ENCODE data around the gene TMEM238.

The TMEM238 gene

DNA sequence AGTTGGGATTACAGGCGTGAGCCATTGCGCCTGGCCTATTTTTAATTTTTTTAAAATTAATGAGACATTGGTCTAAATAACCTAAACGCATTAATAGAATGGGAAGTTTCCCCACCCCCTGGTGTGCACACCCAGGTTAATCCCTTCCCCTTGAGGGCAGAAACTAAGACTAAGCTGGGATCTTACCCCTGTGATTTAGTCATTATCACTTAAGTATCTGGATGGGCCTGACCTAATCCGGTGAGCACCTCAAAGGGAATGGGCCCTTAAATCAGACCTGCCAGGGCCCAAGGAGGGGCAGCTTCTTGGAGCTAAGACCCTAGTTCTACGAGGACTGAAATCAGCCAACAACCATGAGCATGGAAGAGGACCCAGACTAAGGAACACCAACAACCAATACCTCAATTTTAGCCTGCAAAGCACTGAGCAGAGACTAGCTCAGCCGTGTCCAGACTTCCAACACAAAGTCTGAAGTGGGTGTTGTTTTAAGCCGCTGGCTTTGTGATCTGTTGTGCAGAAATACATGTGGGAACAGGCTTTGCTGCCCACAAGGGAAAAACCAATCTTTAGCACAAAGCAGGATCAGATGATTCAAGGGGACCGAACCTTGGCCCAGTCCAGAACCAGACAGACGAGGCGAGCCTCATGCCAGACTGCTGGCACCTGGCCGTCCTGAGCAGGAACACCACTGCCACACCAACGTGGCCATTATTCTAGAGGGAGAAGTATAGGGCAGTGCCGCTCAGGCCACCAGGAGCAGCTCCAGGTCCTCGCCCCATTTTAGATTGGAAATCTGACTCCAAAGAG, 16.4 kb upstream of the TMEM238 start:
- no peak for DNase-seq

DNA sequence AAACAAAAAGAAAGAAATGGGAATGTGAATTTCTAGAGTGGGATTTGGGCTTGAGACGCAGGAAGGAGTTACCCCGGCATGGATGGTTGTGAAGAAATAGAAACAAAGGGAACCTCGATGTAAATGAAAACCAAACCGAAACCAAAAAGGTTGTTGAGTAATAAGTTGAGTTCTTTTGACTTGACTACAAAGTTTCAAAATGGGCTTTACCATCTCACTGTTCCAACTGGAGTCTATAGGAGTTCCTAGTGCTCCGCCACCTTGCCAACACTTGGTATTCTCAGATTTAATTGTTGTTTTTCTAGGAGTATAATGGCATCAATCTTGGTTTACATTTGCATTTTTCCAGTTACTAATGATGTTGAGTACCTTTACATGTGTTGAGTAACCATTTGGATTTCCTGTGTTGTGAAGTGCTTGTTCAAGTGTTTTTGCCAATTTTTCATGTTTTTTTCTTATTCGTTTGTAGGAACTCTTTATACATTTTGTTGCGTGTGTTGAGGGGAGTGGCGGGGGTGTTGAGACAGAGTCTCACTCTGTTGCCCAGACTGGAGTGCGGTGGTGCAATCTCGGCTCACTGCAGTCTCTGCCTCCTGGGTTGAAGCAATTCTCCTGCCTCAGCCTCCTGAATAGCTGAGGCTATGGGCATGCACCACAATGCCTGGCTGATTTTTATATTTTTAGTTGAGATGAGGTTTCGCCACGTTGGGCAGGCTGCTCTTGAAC, 14.3 kb upstream of the TMEM238 start:
- DNase-seq, result no peak

DNA sequence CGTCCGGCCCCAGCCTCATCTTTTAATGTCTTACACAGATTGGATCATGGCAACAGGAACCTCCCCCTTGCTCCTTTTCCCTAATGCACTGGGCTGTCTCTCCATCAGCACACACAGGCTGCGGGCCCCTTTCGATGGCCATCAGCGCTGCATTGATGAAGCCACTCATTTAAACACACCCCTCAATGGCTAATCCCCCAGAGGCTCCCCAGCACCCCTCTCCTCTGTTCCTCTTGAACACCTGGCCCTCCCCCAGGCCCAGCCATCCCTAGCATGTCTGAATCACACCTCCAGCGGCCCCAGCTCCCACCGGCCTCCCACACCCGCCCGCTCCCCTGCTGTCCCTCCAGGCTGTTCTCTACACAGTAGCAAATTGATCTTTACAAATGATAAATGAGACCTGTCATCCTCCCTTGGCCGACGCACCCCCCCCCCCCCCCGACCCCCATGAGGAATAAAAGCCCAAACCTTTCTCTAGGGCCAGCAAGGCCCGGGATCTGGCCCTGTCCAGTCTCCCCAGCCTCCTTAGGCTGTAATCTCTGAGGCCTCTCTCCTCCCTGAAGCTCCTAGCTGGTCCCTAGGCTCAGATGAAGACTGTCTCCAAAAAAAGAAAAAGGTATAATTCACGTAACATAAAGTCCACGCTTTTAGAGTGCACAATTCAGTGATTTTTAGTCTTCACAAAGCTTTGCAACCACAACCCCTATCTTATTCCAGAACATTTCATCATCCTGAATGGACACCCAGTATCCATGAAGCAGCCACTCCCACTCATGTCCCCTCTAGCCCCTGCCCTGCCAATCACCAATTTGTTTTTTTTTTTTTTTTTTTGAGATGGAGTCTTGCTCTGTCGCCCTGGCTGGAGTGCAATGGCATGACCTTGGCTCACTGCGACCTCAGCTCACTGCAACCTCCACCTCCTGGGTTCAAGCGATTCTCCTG, 9.0 kb upstream of the TMEM238 start:
- DNase-seq, result no peak

DNA sequence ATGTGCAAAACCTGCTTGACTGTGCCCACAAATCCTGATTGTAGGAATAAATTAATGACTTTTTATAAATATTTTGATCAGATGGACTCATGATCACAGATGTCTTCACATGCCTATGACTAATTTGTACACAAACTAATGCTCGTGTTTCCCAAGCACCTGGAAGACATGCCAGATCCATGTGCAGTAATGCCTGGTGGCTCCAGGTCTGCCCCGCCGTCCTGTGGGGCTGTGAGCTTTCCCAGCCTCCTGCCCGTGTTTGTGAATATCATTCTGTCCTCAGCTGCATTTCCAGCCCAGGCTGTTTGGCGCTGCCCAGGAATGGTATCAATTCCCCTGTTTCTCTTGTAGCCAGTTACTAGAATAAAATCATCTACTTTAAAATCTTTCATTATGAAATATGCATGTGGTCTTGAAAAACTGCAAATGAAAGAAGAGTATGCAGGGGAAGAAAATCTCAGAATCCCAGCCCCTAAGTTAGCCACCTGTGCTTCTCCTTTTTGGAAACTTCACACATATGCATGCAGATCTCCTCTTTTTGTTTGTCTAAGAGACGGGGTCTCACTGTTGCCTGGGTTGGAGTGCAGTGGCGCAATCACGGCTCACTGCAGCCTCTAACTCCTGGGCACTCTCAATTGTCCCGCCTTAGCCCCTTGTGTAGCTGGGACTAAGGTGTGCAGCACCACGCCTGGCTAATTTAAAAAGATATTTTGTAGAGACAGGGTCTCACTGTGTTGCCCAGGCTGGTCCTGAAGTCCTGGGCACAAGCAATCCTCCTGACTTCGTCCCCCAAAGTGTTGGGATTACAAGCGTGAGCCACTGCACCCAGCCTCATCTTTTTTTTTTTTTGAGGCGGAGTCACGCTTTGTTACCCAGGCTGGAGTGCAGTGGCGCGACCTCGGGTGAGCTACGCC, 7.9 kb upstream of the TMEM238 start:
- DNase-seq, result no peak

DNA sequence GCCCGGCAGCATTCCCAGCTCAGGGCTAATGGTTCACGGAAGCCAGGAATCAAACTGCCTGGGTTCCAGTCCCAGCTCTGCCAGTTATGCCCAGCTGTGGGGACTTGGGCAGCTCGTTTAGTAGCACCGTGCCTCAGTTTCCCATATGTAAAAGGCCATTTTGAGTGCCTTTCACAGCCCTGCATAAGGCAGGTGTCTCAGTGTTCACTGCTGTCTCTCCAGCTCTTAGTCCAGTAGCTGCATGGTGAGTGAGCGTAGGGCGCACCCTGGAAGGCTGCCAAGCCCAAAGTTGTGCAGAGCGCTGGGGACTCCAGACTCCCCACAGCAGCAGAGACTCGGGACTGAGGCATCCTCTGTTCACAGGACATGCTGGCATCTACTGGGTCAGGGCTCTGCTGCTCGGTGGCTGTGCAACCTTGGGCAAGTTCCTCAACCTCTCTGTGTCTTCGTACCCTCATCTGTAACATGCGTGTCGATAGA, 7.1 kb upstream of the TMEM238 start:
- no peak for DNase-seq

DNA sequence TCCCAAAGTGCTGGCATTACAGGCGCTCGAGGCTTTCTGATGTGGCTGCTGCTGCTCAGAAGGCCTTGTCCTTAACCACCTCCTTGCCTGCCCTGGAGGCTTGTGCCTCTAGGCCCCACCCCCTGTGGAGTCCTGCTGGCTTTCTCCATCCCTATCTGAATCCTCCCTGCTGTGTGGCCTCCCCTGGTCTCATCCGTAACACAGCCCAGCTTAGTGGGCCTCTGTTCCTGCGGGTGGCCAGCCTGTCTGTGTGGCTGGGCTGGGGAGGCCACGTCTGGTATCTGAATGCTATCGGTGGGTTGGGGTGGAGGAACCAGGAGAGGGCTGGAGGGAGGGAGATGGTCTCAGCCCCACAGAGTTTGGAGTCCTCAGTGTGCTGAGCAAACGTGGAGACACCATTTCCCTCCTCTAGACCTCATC, 6.4 kb upstream of the TMEM238 start:
- DNase-seq, result peak; percentile 81

DNA sequence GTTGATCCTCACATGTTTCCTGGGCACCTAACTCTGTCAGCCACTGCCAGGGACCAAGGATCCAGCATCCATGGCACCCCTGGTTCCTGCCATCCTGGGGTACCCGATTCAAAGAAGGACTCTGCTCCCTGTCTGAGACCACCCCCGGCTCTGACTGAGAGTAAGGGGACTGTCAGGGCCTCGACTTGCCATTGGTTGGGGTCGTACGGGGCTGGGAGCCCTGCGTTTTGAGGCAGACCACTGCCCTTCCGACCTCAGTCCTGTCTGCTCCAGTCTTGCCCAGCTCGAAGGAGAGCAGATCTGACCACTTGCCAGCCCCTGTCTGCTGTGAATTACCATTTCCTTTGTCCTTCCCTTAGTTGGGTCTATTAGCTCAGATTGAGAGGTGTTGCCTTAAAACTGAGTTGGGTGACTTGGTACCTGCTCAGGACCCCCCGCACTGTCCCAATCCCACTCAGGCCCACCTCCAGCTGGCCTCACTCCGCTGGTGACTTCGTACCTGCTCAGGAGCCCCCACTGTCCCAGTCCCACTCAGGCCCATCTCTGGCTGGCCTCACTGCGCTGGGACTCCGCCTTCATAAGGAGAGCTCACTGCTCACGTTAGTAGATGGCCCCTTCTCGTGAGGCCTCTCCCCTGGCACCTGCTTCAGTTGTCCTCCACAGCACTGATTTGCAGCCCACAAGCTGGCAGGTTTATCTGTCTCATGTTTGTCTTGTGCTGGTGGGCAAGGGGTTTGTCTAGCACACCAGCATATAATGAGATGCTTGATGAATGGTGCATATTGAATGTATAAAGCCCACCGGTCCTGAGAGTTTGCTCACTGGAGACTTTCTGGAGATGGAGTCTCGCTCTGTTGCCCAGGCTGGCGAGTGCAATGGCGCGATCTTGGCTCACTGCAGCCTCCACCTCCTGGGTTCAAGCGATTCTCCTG, 5.6 kb upstream of the TMEM238 start:
- DNase-seq, result no peak

DNA sequence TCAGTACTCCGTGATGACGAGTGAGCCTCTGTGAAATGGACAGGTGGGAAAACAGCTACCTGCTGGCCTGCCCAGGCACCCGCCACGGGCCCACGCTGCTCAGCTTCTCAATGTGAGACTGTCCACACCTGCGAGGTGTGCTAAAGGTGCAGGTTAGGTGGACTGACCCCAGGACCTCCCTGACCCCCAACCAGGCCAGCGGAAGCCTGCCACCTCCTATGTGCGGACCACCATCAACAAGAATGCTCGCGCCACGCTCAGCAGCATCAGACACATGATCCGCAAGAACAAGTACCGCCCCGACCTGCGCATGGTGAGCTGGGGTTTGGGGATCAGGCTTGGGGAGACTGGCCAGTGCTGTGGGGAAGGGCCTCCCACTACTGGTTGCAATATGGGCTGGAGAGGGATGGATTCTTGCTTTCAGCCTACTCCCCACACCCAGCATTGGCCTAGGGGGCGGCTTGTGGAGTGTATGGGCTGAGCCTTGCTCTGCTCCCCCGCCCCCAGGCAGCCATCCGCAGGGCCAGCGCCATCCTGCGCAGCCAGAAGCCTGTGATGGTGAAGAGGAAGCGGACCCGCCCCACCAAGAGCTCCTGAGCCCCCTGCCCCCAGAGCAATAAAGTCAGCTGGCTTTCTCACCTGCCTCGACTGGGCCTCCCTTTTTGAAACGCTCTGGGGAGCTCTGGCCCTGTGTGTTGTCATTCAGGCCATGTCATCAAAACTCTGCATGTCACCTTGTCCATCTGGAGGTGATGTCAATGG, 3.8 kb upstream of the TMEM238 start:
- DNase-seq, result no peak

DNA sequence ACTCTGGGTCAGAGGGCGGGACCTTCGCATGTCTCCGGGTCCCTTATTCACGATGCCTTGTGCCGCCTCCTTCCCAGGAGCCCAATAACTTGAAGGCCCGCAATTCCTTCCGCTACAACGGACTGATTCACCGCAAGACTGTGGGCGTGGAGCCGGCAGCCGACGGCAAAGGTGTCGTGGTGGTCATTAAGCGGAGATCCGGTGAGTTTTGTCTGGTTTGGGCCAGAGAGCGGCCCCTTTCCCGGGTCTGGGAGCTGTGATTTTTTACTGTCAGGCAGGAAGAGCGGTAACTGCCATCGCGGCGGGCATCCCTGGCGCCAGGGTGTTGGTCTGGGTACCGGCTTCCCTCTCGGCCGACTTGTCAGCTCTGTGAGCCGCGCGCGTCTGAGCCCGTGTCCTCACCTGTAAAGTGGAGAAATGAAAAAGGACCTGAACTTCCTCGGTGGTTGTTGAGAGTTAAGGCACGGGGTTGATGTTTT, 2.4 kb upstream of the TMEM238 start:
- no peak for DNase-seq

DNA sequence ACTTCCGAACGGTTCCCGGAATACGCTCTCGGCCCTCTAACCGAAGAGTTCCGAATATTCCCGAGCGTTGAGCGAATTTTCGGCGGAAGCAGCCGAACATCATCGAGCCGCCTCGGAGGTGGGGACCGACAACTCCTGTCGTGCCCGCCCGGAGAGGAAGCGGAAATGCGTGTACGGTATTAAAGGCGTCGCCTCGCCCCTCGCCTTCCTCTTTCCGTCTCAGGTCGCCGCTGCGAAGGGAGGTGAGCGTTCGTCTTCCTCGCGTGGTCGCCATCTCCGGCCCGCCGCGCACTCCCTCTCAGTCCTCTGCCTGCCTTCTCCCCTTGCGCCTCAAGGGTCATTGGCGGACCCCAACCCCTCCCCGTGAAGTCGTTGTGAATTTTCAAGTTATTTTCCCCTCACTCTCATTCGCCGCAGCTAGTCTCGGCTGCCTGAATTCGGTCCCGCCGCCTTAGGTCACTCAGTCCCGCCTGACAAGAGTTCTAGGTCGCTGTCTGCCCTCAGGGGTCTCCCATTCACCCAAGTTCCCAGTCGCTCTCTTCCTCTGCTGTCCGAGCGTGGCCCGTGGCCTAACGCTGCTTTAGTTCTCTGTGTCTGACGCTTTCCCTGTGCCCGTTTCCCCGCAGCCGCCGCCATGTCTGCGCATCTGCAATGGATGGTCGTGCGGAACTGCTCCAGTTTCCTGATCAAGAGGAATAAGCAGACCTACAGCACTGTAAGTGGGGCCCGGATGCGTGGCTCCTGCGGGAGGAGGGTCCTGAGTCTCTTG, 1.8 kb upstream of the TMEM238 start, which contains the start of gene RPL28:
Gene RPL28 (plus strand): TSS at position 209 of the 769 bp plus-strand sequence. CDS start 426 bp downstream, at position 635.
- peak; percentile 99 for DNase-seq

DNA sequence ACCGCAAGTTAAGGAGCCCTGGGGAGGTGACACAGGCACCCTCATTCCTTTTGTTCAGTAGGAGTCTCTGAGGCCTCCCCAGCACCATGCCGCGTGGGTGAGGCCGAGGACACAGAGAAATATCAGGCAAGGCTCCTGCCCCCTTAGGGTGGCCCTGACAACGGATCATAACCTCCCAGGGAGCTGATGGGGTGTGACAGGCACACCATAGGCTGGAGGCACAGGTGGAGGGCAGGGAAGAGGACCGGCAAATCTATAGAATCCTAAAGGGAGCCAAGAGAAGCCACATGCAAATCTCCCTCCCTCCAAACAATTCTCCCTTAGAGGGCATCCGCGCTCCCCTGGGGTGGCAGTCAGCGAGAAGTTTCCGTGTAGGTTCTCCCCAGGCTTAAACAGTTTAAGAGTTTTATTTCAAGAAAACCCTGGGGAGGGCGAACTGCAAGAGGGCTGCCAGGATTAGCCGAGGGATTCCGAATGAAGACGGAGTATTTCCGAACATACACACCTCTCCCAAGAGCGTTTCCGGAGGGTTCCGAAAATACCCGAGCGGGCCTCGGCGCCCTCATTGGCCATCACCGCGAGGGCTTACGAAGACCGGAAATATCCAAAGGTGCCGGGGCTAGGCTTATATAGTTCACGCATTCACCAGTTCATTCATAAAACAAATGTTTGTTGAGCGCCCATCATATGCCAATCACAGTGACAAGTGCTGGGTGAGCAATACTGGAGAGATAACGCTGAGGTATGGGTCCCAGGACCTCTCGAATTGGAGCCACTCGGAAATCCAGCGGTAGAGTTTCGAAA, 1.0 kb upstream of the TMEM238 start:
- DNase-seq, result peak; percentile 96

DNA sequence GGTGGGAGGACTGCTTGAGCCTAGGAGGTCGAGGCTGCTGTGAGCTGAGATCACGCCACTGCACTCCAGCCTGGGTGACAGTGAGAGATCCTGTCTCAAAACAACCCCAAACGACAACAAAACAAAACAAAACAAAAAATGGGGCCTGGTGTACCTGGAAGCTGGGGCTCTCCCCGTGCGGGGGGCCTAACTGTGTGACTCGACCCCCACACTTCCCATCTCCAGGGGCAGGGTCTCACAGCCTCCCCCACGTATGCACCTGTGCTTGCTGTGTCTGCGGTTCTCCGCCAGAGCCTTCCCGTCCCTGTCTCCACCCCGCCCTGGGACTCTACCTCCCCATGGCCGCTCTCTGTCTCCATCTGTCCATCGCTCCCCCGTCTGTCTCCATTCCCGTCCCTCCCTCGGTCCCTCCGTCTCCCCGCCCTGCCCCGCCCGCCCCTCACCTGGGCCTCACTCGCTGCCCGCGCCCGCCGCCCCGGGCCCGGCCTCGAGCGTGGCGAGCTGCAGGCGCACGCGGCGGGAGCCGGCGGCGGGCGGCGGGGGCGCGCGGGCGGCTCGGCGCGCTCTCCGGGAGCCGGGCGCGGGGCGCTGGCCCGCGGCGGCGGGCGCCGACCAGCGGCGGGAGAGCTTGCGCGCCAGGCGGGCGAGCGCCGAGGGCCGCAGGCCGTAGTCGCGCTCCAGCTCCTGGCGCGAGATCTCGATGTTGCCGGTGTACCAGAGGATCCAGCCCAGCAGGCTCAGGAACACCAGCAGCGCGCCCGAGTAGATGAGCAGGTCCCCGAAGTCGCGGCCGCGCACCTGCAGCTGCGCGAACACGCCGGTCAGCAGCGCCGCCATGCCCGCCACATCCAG, 587 bp downstream of the TMEM238 start:
- peak; percentile 79 for DNase-seq

DNA sequence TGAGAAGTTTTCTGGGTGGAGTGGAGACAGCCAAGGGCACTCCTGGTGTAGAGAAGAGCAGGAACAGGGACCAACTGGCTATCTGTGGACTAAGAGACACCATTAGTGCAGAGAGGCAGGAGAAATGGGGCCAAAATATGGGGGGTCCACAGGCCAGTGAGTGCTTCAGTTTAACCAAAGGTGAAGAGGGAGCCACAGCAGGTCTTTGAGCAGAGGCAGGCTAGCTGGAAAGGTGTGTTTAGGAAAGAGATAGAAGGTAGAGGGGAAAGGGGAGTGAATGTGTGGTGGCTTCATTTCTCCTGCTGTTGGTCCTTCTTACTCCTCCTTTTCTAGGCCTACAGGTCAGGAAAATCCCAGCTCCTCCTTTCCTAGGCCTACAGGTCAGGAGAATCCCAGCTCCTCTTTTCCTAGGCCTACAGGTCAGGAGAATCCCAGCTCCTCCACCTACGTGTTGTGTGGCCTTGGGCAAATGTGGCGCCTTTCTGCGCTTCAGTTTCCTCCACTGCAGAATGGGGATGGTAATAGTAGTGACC, 1.5 kb downstream of the TMEM238 start:
- DNase-seq, result no peak

DNA sequence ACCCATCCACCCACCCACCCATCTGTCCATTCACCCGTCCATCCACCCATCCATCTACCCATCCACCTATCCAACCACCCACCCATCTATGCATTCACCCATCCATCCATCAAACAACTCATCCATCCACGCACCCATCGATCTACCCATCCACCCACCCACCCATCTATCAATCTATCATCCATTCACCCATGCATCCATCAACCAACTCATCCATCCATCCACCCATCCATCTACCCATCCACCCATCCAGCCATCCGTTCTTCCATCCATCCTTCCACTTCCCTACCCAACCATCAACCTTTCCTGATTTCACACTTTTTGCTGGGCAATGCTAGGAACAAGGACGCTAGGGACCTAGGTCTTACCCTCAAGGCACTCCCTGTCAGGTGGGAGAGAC, 2.1 kb downstream of the TMEM238 start:
- no peak for DNase-seq

DNA sequence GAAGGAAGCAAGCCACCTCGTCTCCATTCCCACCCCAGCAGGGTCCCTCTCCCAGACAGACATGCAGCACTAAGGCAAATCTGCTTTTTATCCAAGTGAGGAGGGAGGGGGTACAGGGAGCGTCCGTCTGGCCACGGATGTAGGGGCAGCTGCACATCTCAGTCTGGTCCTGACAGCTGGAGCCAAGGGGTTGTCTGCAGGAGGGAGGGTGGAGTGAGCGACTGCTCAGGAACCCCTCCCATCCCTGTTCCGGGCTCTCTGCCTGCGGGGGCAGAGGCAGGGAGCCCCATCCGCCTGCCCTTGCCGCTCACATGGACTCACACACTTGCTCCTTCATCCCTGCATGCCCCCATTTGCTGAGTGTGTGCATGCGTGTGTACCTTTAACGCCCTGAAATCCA, 4.9 kb downstream of the TMEM238 start:
- DNase-seq, result no peak

DNA sequence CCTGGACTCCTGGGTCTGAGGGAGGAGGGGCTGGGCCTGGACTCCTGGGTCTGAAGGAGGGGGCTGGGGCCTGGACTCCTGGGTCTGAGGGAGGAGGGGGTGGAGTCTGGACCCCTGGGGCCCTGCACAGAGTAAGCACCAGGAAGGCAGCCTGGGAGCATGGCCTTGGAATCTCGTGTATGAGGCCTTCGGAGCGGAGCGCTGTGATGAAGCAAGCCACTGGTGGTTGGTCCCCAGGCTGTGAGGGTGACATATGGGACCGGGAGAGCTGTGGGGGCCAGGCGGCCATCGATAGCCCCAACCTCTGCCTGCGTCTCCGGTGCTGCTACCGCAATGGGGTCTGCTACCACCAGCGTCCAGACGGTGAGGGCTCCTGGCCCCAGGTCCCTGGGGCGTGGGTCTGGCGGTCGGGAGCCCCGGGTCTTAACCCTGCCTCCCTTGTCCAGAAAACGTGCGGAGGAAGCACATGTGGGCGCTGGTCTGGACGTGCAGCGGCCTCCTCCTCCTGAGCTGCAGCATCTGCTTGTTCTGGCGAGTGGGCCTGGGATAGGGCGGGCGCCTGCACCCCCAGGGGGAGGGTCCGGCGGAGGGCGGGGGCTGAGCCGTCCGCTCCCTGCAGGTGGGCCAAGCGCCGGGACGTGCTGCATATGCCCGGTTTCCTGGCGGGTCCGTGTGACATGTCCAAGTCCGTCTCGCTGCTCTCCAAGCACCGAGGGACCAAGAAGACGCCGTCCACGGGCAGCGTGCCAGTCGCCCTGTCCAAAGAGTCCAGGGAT, 6.5 kb downstream of the TMEM238 start:
- DNase-seq, result no peak

Measured in NCI-H146 (cell line).